HG02798 (cell line): ENCODE results near the gene SEMA3E.
"Not testable (repeated sequence)": the region's sequence is repeated elsewhere in the genome, so short reads cannot be mapped to it uniquely, and the experiment has no call there.

Source experiments
- ATAC-seq: cut with Tn5 transposase; IDR thresholded peaks from one replicate; pipeline ENCODE4 v1.9.1; 2021; ENCODE audit warnings: mild to moderate bottlenecking; ENCODE audit not compliant: unreplicated experiment, poor library complexity

The SEMA3E gene

GRCh38 chr7:83648464-83649241 lies at the start of gene SEMA3E:
SEMA3E (minus strand) TSS chr7:83649139.
- ATAC-seq, result no peak

DNA sequence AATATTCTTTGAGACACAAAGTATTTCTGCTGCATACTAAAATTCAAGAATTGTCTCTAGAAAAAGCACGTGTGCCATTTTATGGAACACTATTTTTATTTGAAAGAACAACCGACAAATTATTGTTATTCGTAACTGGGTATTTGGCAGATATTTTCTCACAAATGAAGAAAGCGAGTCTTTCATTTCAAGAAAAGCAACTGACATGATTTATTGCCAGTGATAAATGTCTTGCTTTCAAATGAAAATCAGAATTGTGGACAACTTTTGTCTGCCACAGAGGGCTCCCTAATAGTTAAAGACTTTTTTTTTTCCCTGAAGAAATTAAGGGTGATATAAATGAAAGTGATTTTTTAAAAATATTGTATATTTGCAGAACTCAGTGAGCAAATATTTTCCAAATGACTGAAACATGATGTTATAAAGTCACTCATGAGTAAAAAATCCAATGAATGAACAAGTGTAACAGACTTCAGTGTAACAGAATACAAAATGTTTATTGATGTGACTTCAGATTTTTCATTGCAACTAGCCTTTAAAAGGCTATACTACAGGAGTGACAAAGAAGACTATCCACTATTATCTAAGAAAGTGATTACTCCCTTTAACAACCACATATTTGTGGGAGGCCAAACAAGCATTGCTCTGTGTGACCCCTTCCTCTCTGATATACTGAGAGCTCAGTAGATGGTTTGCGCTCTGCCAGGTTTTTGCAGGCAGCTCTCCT lies 49.0 kb upstream of the SEMA3E start:
- ATAC-seq, result no peak

GRCh38 chr7:83696101-83696500 lies 47.2 kb upstream of the SEMA3E start:
- ATAC-seq, result no peak

GRCh38 chr7:83695128-83695960 lies 46.4 kb upstream of the SEMA3E start:
- no peak for ATAC-seq

DNA sequence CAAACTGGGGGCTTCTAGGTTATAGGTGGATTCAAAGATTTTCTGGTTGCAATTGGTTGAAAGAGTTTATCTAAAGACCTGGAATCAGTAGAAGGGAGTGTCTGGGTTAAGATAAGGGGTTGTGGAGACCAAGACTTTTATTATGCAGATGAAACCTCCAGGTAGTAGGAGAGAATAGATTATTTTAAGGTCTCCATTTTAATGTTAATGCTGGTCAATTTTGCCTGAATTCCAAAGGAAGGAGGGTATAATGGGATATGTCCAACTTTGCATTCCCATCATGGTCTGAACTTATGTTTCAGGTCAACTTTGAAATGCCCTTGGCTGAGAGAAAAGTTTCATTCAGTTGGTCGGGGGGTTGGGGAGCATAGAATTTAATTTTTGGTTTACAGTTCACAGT lies 44.3 kb upstream of the SEMA3E start:
- ATAC-seq, result no peak

DNA sequence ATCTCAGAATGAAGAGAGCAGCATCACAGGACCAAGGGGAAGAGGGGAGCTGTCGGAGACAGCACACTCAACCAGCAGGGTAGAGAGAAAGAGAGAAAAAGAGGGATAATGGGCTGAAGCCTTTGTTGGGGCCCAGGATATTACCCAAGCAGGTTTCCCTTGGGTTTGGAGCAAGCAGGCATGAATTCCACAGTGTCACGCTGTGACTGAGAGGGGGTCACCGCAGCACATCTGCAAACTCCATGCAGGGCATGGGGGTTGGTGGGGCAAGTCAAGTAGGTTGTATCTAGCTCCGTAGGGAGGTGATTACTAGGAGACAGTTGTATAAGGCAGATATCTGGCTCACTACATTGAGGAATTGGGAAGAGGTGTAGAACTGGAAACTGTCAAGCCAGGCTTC lies 42.2 kb upstream of the SEMA3E start:
- ATAC-seq, result no peak

DNA sequence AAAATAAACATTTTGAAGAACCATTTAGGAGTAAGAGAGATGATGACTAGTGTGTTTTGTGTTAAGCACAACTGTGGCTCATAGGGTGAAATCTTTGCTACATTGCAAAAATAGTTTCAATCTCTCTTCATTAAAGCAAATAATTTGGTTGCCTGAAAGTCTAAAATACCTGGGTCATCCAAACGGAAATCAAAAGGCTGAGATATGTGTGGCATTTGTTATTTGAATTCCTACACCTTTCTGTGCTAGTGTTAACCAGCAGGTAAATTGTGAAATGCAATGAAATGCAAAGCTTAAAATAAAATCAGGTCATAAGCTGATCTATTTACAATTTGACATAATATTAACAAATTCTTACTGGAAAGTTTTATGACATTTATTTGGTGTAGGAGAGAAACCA lies 40.9 kb upstream of the SEMA3E start:
- no peak for ATAC-seq

DNA sequence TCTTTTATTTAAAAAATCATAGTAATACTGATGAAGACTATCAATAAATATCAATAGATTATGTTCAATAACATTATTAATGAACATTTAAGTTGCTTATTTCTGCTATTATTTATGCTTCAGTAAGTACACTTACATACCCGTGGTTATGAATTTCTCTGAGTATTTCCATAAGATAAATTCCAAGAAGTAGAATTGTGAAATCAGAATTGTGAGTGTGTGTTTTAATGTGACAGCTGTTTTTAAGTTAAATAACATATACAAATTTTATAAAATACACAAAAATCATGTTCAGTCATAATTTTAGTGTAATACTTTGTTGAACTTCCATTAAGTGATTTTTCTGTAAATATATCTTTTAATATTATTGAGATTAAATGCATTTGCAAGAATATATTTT lies 37.5 kb upstream of the SEMA3E start:
- no peak for ATAC-seq

GRCh38 chr7:83684928-83685327 lies 36.0 kb upstream of the SEMA3E start:
- ATAC-seq, result no peak

GRCh38 chr7:83681200-83681778 lies 32.4 kb upstream of the SEMA3E start:
- ATAC-seq, result no peak

GRCh38 chr7:83677180-83677866 lies 28.4 kb upstream of the SEMA3E start:
- no peak for ATAC-seq

- not testable (repeated sequence) for ATAC-seq
Measured at GRCh38 chr7:83673291-83673690, 24.4 kb upstream of the SEMA3E start.

GRCh38 chr7:83672157-83672556 lies 23.2 kb upstream of the SEMA3E start:
- ATAC-seq, result no peak

DNA sequence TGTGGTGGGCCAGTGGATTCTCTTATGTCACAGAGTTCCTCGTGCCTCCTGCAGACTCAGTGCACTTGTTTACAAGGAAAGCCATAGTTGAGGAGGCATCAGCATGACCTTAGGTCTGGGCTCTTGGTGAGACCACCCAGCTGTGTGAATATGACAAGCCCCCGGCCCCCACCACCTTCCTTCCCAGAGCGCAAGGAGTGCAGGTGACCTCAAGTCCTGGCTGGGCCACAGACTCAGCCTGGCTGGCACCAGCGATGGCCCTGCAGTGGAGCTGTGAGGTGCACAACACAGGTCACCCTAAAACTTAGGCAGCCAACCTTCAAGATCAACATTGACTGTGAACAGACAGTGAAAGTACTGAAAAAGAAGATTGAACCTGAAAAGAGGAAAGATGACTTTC lies 14.2 kb upstream of the SEMA3E start:
- ATAC-seq, result no peak

DNA sequence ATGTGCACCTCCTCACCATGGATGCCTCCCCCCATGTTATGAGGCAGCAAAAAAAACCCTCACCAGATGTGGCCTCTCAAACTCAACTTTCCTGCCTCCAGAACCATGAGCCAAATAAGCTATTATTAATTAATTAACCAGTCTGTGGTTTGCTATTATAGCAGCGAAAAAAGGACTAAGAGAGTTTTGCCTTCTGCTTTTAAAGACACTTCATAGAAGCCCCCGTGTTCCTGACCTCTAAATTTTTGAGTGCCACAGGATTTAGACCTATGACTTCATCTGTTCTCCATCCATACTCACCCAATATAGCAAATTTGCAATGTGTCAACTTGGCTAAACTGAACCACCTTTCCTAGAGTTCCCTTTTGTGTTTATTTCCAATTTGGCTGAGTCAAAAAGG lies 9.2 kb upstream of the SEMA3E start:
- ATAC-seq, result no peak

DNA sequence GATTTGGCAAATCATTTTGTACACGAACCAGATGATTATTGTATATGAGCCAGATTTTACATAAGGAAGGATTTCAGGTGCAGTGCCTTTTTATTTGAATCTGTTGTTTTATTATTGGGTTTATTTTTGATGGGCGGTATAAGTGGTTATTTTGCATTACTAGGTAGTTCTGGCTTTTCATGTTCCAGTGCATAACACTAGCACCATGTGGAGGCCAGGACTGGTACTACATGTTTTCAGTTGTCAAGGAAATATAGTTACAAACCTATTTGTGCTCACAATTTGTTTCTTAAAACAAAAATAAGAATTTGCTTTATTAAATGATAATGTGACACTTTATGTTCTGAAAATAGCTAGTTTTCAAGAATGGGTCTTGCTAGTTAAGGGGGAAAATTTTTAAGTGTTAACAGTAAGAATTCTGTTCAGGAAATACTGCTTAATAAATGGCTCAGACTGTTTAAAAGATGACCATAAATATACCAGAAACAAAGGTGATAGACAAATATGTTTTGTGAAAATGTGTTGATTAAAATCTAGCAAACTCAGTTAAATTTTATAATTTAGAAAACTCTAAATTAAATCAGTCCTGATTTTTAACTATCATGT lies 7.1 kb upstream of the SEMA3E start:
- peak; percentile 81 for ATAC-seq

GRCh38 chr7:83652481-83652880 lies 3.5 kb upstream of the SEMA3E start:
- ATAC-seq, result no peak

GRCh38 chr7:83649701-83650100 lies 762 bp upstream of the SEMA3E start:
- no peak for ATAC-seq

GRCh38 chr7:83646027-83646426 lies 2.9 kb downstream of the SEMA3E start:
- no peak for ATAC-seq

DNA sequence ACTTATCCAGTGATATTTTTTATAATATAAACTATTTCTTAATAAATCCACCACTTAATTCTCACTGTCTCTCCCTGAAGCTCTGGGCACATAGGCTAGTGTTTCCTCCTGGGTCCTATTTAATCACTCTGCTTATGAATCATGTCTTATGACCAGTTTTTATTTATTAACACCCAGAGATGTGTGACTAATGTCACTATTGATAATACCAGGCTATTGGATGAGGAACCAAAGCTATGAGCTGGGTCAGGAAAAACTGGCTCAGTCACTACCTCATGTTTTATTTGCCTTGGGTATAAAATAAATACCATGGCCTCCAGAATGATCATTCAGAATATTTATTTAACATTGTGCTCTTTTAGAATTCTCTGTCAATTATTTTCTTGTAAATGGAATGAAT lies 5.2 kb downstream of the SEMA3E start:
- ATAC-seq, result no peak
